GM12878 (cell line): ENCODE results near the gene BRINP2. TPM values are rescaled to one million over a fixed set of nuclear protein-coding genes. Genes with fewer than 3 reads are reported as not detected.

Source experiments
- ATAC-seq: fragments of 200-7000 bp; cut with Tn5 transposase; 3 replicates; pipeline ENCODE4 v1.9.1; 2020; ENCODE audit warnings: mild to moderate bottlenecking, moderate library complexity
- BruUV-seq: library from RNA; stranded (reverse); fragments of 400-500 nt; replicated peaks from 2 replicates; lab custom pipeline; 2021; lab: Mats Ljungman, UMichigan
- CTCF ChIA-PET: fragments of 300-600 bp; sonication (Branson Sonifier 250); formaldehyde crosslinking; extraction: SDS; loops from one replicate; lab custom pipeline; 2021; ENCODE audit warnings: inconsistent platforms; lab: Yijun Ruan, JAX
- POLR2A ChIA-PET: fragments of 350-600 bp; formaldehyde crosslinking; extraction: SDS; loops from one replicate; lab custom pipeline; 2021; ENCODE audit warnings: inconsistent platforms; lab: Charles Lee
- RAD21 ChIA-PET: fragments of 300-600 bp; sonication (Branson Sonifier 250); formaldehyde crosslinking; loops from one replicate; lab custom pipeline; 2023; ENCODE audit warnings: antibody characterized with exemption; ENCODE audit not compliant: unreplicated experiment; lab: Charles Lee
- SMC1A ChIA-PET: fragments of 300-600 bp; sonication (Branson Sonifier 250); formaldehyde crosslinking; loops from one replicate; lab custom pipeline; 2023; ENCODE audit not compliant: unreplicated experiment, uncharacterized antibody; lab: Charles Lee
- DNase-seq: peaks from one replicate; pipeline ENCODE4 v3.0.0-alpha.2; 2011; ENCODE audit warnings: low read depth, low spot score
- FAIRE-seq: peaks from 3 replicates; lab custom pipeline; 2011; peaks lifted over from hg19 to GRCh38; lab: Jason Lieb, UNC
- H2AFZ ChIP-seq: 2 replicates; pipeline ENCODE4 v1.6.0; 2011; ENCODE audit warnings: low read depth, low read length, control low read depth; ENCODE audit not compliant: control insufficient read depth
- H3K27ac ChIP-seq: 2 replicates; pipeline ENCODE4 v1.5.1; 2011; ENCODE audit warnings: control low read depth; ENCODE audit not compliant: control insufficient read depth, insufficient read depth
- H3K27me3 ChIP-seq, 2 experiments: replicated peaks in 1 of 2; 2 replicates each; pipeline versions ENCODE4 v1.6.0 to v1.6.1; 2011; ENCODE audit warnings: low read length in 1 of 2; ENCODE audit not compliant: control insufficient read depth in 2 of 2, insufficient read depth in 2 of 2
- H3K36me3 ChIP-seq, 2 experiments: 2 replicates each; pipeline ENCODE4 v1.5.1; 2011; ENCODE audit warnings: low read length in 1 of 2; ENCODE audit not compliant: control insufficient read depth in 2 of 2, insufficient read depth in 2 of 2
- H3K4me1 ChIP-seq: 2 replicates; pipeline ENCODE4 v1.6.1; 2011; ENCODE audit warnings: mild to moderate bottlenecking, low read length, moderate library complexity, mixed read lengths; ENCODE audit not compliant: control insufficient read depth, insufficient read depth
- H3K4me2 ChIP-seq: 2 replicates; pipeline ENCODE4 v1.6.0; 2011; ENCODE audit warnings: control low read depth; ENCODE audit not compliant: control insufficient read depth, insufficient read depth
- H3K4me3 ChIP-seq: fragments of 200-600 bp; sonication (generic); 2 replicates; pipeline ENCODE4 v1.5.1; 2016
- H3K79me2 ChIP-seq: 2 replicates; pipeline ENCODE4 v1.6.0; 2011; ENCODE audit warnings: low read length; ENCODE audit not compliant: control insufficient read depth, insufficient read depth
- H3K9ac ChIP-seq: 2 replicates; pipeline ENCODE4 v1.8.0; 2011; ENCODE audit warnings: low read length, control low read depth, mixed read lengths; ENCODE audit not compliant: control insufficient read depth, insufficient read depth
- H3K9me3 ChIP-seq: replicated peaks from 3 replicates; pipeline ENCODE4 v1.5.1; 2011; ENCODE audit warnings: mild to moderate bottlenecking, low read length; ENCODE audit not compliant: control insufficient read depth, insufficient read depth
- H4K20me1 ChIP-seq: 2 replicates; pipeline ENCODE4 v1.6.0; 2011; ENCODE audit not compliant: control insufficient read depth, insufficient read depth
- BHLHE40 ChIP-seq, 2 experiments: fragments of 450-650 bp in 1 of 2; IDR thresholded peaks; 2 replicates each; pipeline ENCODE4 v1.6.1; 2011 to 2017; ENCODE audit warnings: low read depth in 2 of 2, borderline replicate concordance in 1 of 2, improper control_type of control experiment in 1 of 2, low read length in 1 of 2, mild to moderate bottlenecking in 1 of 2
- CTCF ChIP-seq, 3 experiments: IDR thresholded peaks in 2 of 3; conservative IDR thresholded peaks in 1 of 3; 2 replicates each; pipeline ENCODE4 v1.5.1; 2011; ENCODE audit warnings: low read depth in 3 of 3, low read length in 3 of 3, mild to moderate bottlenecking in 3 of 3, control low read depth in 2 of 3, moderate library complexity in 2 of 3, inconsistent platforms in 1 of 3, mixed read lengths in 1 of 3; ENCODE audit not compliant: control insufficient read depth in 2 of 3, insufficient read depth in 1 of 3; ENCODE audit errors: extremely low read depth in 1 of 3
- HDAC6 ChIP-seq: fragments of 200-600 bp; sonication (generic); IDR thresholded peaks from one replicate; pipeline ENCODE4 v1.8.0; 2017; ENCODE audit warnings: antibody characterized with exemption; ENCODE audit not compliant: unreplicated experiment
- IRF4 ChIP-seq: IDR thresholded peaks from 2 replicates; pipeline ENCODE4 v1.6.1; 2011; ENCODE audit warnings: low read depth, low read length
- MLLT1 ChIP-seq: fragments of 450-650 bp; IDR thresholded peaks from 2 replicates; pipeline ENCODE4 v1.6.1; 2016; ENCODE audit warnings: mild to moderate bottlenecking
- SUPT20H ChIP-seq: IDR thresholded peaks from 2 replicates; pipeline ENCODE4 v1.6.1; 2011; ENCODE audit warnings: low read depth, mild to moderate bottlenecking, low read length, moderate library complexity, borderline replicate concordance; ENCODE audit not compliant: control insufficient read depth
- WGBS: methylation state at CpG from one replicate; pipeline ENCODE4 v1.1.6; 2016; ENCODE audit warnings: low lambda C conversion rate; ENCODE audit not compliant: insufficient replicate concordance, insufficient coverage; ENCODE audit errors: missing lambda C conversion rate; 5-methylcytosine and 5-hydroxymethylcytosine counted together
- in situ Hi-C: fragments of 300-500 bp; cut with MboI; formaldehyde crosslinking; loops from 9 replicates; pipeline ENCODE4 v1.14.3; 2018; ENCODE audit warnings: mixed read lengths
- intact Hi-C: fragments of 100-400 bp; cut with micrococcal nuclease; formaldehyde crosslinking; loops from one replicate; pipeline ENCODE4 v1.14.2; 2022; ENCODE audit not compliant: unreplicated experiment
- polyA plus RNA-seq, 11 experiments: library from polyadenylated mRNA; depleted of rRNA in 4 of 11; unstranded in 6 of 11; stranded (reverse) in 5 of 11; fragments of >200 nt; fragmentation: Nextera tagmentation in 4 of 11; fragmentation: Illumina TruSeq in 1 of 11; extraction: Ambion mirVana in 4 of 11; extraction: Trizol in 1 of 11; gene quantifications; 1 replicate in 1 of 11; 2 replicates in 10 of 11; pipeline versions ENCODE4 v1.2.1 to v1.2.3, GENCODE V29; 2011 to 2016; ENCODE audit warnings: inconsistent platforms in 2 of 11, missing spikeins in 2 of 11, low read depth in 1 of 11
- total RNA-seq, 4 experiments: library from RNA; depleted of rRNA in 3 of 4; stranded (reverse); fragments of >200 nt in 3 of 4; fragmentation: Illumina TruSeq in 1 of 4; extraction: Trizol in 1 of 4; gene quantifications; 2 replicates each; pipeline versions ENCODE4 v1.2.1 to v1.2.3, GENCODE V29; 2013 to 2021
- TF ChIP-seq, protein P1 (sequence below): fragments of 450-650 bp; formaldehyde crosslinking; IDR thresholded peaks from 2 replicates; pipeline ENCODE4 v1.4.0; 2022; ENCODE audit warnings: mild to moderate bottlenecking, moderate library complexity

BRINP2 gene
- total and polyA plus RNA-seq, 10 of the 15 experiments (the other 5 are each of a cell fraction or from before 2014, with no cell fraction given) = 0.03 TPM; not detected in 9

DNA sequence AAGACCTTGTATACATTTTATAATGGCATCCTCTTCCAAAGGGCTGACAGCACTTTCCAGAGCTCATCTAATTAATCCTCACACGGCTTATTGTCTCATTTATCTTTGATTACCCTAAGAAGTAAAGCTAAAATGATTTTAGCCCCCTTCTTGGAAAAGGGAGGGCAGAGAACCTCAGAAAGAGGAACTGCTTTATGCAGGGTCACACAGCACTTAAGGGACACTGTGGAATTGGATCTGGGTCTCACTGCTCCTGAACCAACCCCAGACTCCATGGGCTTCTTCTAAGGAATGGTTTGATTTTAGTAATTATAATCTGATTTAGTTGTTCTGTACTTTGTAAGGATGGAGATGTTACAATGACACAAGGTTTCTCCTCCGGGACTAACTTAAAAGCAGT lies 3.2 kb downstream of the BRINP2 start:
- Histone ChIP-seq H3K79me2 (no peaks in the 10 kb centered on the region), H3K4me1 (no peaks in the 10 kb centered on the region), H3K36me3 (no peaks in the 10 kb centered on the region), H2AFZ (no peak overlapping the region), H3K9ac (no peak overlapping the region), H3K27ac (no peak overlapping the region), H3K9me3 (no peaks in the 10 kb centered on the region), H3K4me3 (no peak overlapping the region), H3K27me3 (peaks cover 0 to 10% of the 10 kb centered on the region in 2 experiments; a peak in 2 of 4 replicates), H4K20me1 (no peaks in the 10 kb centered on the region), H3K4me2 (no peak overlapping the region)
- ChIA-PET CTCF (interaction anchor here (1.1 kb wide), 1 partner anchor 14 kb away, joined by 3 read pairs; no protein-coding TSS in a partner anchor), SMC1A (no interaction called here), RAD21 (no interaction called here), POLR2A (no interaction called here)
- no peak for DNase-seq
- intact Hi-C loops = no loop called here
- no TSS peak for BruUV-seq
- no peak for FAIRE-seq
- no peak for ATAC-seq
- 20% methylated on average over 2 of the region's 2 CpGs for WGBS
- in situ Hi-C loops = loop anchor here (10.0 kb wide), 1 partner anchor 279 kb away; no protein-coding TSS in a partner anchor
- TF ChIP-seq IRF4 (no peak), HDAC6 (no peak)

DNA sequence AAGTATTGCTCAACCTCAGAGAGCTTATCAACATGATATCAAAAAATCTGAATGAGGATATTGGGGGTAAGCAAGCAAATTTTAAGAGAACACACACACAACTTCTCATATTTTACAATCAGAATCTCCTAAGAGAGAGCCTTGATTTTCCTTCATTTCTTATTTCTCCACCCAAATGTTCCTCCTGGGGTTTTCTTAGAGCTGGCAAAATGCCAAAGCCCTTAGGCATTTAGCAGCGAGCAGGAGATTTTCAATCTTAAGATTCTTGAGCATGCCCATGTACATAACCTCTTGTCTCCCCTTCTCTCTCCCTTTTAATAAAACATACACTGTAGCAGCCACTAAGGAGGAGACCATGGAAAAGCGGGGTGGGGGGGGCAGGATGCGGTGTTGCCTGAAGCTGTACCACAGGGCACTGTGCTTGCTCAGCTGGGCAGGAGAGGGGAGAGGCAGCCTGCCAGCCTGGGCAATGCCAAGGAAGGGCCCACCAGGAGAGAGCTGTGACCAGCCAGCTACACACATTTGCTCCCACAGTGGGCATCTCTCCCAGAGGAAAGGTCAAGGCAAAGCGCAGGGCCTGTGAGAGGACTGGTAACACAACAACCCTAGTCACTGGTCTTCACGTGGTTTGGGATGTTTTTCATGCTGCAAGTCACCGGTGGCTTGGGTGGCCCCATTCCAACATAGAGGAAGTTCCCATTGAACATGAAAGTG lies 4.3 kb downstream of the BRINP2 start:
- H2AFZ ChIP-seq = no peak overlapping the region
- no peaks in the 10 kb centered on the region for H3K79me2 ChIP-seq
- in situ Hi-C loops = loop anchor here (10.0 kb wide), 1 partner anchor 280 kb away; no protein-coding TSS in a partner anchor
- ChIA-PET POLR2A (no interaction called here), CTCF (no interaction called here), SMC1A (no interaction called here), RAD21 (no interaction called here)
- no peak for FAIRE-seq
- no peaks in the 10 kb centered on the region for H4K20me1 ChIP-seq
- H3K9me3 ChIP-seq = no peaks in the 10 kb centered on the region
- H3K27me3 ChIP-seq = peaks cover 0 to 10% of the 10 kb centered on the region in 2 experiments; a peak in 1 of 4 replicates
- H3K4me1 ChIP-seq = no peaks in the 10 kb centered on the region
- no peak overlapping the region for H3K4me2 ChIP-seq
- intact Hi-C loops = no loop called here
- H3K9ac ChIP-seq = no peak overlapping the region
- H3K36me3 ChIP-seq = no peaks in the 10 kb centered on the region
- H3K4me3 ChIP-seq = no peak overlapping the region
- no peak for ATAC-seq
- H3K27ac ChIP-seq = no peak overlapping the region
- DNase-seq = no peak
- WGBS = 32% methylated on average over 5 of the region's 6 CpGs
- BruUV-seq = no TSS peak
- TF ChIP-seq CTCF (IDR thresholded peaks at IDR 0.05 in 2 of 3, conservative IDR thresholded peaks at IDR 0.05 in 1 of 3; ENCODE audit: control insufficient read depth in 2 of 3, extremely low read depth in 1 of 3, insufficient read depth in 1 of 3, low read depth in 3 of 3, low read length in 3 of 3) (no peak), BHLHE40 (IDR thresholded peaks at IDR 0.05; ENCODE audit: borderline replicate concordance in 1 of 2, low read depth in 2 of 2, low read length in 1 of 2) (no peak), SUPT20H (no peak), MLLT1 (no peak)
- TF ChIP-seq, protein P1, sequence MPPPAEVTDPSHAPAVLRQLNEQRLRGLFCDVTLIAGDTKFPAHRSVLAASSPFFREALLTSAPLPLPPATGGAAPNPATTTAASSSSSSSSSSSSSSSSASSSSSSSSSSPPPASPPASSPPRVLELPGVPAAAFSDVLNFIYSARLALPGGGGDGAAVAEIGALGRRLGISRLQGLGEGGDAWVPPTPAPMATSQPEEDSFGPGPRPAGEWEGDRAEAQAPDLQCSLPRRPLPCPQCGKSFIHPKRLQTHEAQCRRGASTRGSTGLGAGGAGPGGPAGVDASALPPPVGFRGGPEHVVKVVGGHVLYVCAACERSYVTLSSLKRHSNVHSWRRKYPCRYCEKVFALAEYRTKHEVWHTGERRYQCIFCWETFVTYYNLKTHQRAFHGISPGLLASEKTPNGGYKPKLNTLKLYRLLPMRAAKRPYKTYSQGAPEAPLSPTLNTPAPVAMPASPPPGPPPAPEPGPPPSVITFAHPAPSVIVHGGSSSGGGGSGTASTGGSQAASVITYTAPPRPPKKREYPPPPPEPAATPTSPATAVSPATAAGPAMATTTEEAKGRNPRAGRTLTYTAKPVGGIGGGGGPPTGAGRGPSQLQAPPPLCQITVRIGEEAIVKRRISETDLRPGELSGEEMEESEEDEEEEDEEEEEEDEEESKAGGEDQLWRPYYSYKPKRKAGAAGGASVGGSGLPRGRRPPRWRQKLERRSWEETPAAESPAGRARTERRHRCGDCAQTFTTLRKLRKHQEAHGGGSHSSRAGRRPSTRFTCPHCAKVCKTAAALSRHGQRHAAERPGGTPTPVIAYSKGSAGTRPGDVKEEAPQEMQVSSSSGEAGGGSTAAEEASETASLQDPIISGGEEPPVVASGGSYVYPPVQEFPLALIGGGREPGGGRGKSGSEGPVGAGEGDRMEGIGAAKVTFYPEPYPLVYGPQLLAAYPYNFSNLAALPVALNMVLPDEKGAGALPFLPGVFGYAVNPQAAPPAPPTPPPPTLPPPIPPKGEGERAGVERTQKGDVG (CRISPR knock-in tag) = no peak
